WTC11 (cell line): ENCODE measurements around the gene OPN3. TPM values are rescaled to one million over a fixed set of nuclear protein-coding genes. Genes with fewer than 3 reads are reported as not detected.

ENCODE experiments used
- ATAC-seq: fragments of 200-7000 bp; cut with Tn5 transposase; 2 replicates; pipeline ENCODE4 v1.10.0; 2021; ENCODE audit warnings: mild to moderate bottlenecking, moderate library complexity
- CTCF ChIA-PET: fragments of 300-600 bp; sonication (Branson Sonifier 250); formaldehyde crosslinking; loops from one replicate; lab custom pipeline; 2021; ENCODE audit warnings: antibody characterized with exemption; lab: Charles Lee
- POLR2A ChIA-PET: fragments of 350-600 bp; sonication (Branson Sonifier 250); formaldehyde crosslinking; loops from one replicate; lab custom pipeline; 2021; ENCODE audit warnings: antibody characterized with exemption; lab: Charles Lee
- DNase-seq: peaks from one replicate; pipeline ENCODE4 v3.0.0; 2021; ENCODE audit warnings: low spot score
- H3K27ac Mint-ChIP-seq: 2 replicates; pipeline ENCODE4 v1.8.0; 2021; ENCODE audit warnings: mixed read lengths
- H3K27me3 Mint-ChIP-seq: 2 replicates; pipeline ENCODE4 v1.8.0; 2021; ENCODE audit warnings: low read depth, mild to moderate bottlenecking, moderate library complexity, mixed read lengths
- H3K36me3 Mint-ChIP-seq: 2 replicates; pipeline ENCODE4 v1.8.0; 2021; ENCODE audit warnings: mixed read lengths
- H3K4me1 Mint-ChIP-seq: 2 replicates; pipeline ENCODE4 v1.8.0; 2022; ENCODE audit warnings: mixed read lengths
- H3K4me3 Mint-ChIP-seq: 2 replicates; pipeline ENCODE4 v1.8.0; 2021; ENCODE audit warnings: mild to moderate bottlenecking, moderate library complexity, mixed read lengths
- H3K9me3 Mint-ChIP-seq: 2 replicates; pipeline ENCODE4 v1.8.0; 2021; ENCODE audit warnings: mixed read lengths
- CBFB ChIP-seq: sonication (generic); formaldehyde crosslinking; IDR thresholded peaks from 2 replicates; pipeline ENCODE4 v1.8.1; 2022; ENCODE audit warnings: mild to moderate bottlenecking, low read depth, missing genetic modification reagents
- ELF4 ChIP-seq: sonication (generic); formaldehyde crosslinking; IDR thresholded peaks from 2 replicates; pipeline ENCODE4 v1.8.1; 2022; ENCODE audit warnings: low read depth, mild to moderate bottlenecking, moderate library complexity, missing genetic modification reagents
- GABPB1 ChIP-seq: sonication (generic); formaldehyde crosslinking; IDR thresholded peaks from 2 replicates; pipeline ENCODE4 v1.8.1; 2023; ENCODE audit warnings: mild to moderate bottlenecking, missing genetic modification reagents
- IRF2 ChIP-seq: sonication (generic); formaldehyde crosslinking; IDR thresholded peaks from 2 replicates; pipeline ENCODE4 v1.8.0; 2022; ENCODE audit warnings: low read depth, missing genetic modification reagents, borderline replicate concordance
- RORB ChIP-seq: fragments of 250-450 bp; sonication (Bioruptor Pico); IDR thresholded peaks from 2 replicates; pipeline ENCODE4 v1.9.0; 2021; ENCODE audit warnings: mild to moderate bottlenecking
- TCF7 ChIP-seq: sonication (generic); formaldehyde crosslinking; IDR thresholded peaks from 2 replicates; pipeline ENCODE4 v1.8.0; 2022; ENCODE audit warnings: mild to moderate bottlenecking, low read depth, missing genetic modification reagents, moderate library complexity
- ZNF232 ChIP-seq: sonication (generic); formaldehyde crosslinking; IDR thresholded peaks from 2 replicates; pipeline ENCODE4 v1.8.0; 2022; ENCODE audit warnings: mild to moderate bottlenecking, missing genetic modification reagents
- ZNF416 ChIP-seq: fragments of 250-450 bp; sonication (Bioruptor Pico); IDR thresholded peaks from 2 replicates; pipeline ENCODE4 v1.9.0; 2021; ENCODE audit warnings: mild to moderate bottlenecking, inconsistent platforms
- total RNA-seq: library from RNA; stranded (reverse); gene quantifications from 3 replicates; pipeline ENCODE4 v1.2.3, GENCODE V29; 2021
- TF ChIP-seq, protein P1 (sequence below): fragments of 250-450 bp; sonication (Bioruptor Pico); IDR thresholded peaks from 2 replicates; pipeline ENCODE4 v1.9.0; 2021; ENCODE audit warnings: moderate library complexity, mild to moderate bottlenecking, inconsistent platforms, borderline replicate concordance
- TF ChIP-seq, protein P2 (sequence below): sonication (generic); formaldehyde crosslinking; IDR thresholded peaks from 2 replicates; pipeline ENCODE4 v1.8.1; 2023; ENCODE audit warnings: mild to moderate bottlenecking, missing genetic modification reagents, moderate library complexity
- TF ChIP-seq, protein P3 (sequence below): sonication (generic); formaldehyde crosslinking; IDR thresholded peaks from 2 replicates; pipeline ENCODE4 v1.8.0; 2023; ENCODE audit warnings: missing genetic modification reagents
- TF ChIP-seq, protein P4 (sequence below): fragments of 250-450 bp; sonication (Bioruptor Pico); IDR thresholded peaks from 2 replicates; pipeline ENCODE4 v1.8.0; 2021; ENCODE audit warnings: mild to moderate bottlenecking
- TF ChIP-seq, protein P5 (sequence below): sonication (generic); formaldehyde crosslinking; IDR thresholded peaks from 2 replicates; pipeline ENCODE4 v1.8.1; 2022; ENCODE audit warnings: missing genetic modification reagents, borderline replicate concordance
- TF ChIP-seq, protein P6 (sequence below): fragments of 250-450 bp; sonication (Bioruptor Pico); IDR thresholded peaks from 2 replicates; pipeline ENCODE4 v1.9.0; 2021; ENCODE audit warnings: mild to moderate bottlenecking
- TF ChIP-seq, protein P7 (sequence below): sonication (generic); formaldehyde crosslinking; IDR thresholded peaks from 2 replicates; pipeline ENCODE4 v1.8.1; 2023; ENCODE audit warnings: mild to moderate bottlenecking, missing genetic modification reagents
- TF ChIP-seq, protein P8 (sequence below): sonication (generic); formaldehyde crosslinking; IDR thresholded peaks from 2 replicates; pipeline ENCODE4 v1.8.1; 2022; ENCODE audit warnings: low read depth, missing genetic modification reagents, borderline replicate concordance
- TF ChIP-seq, protein P9 (sequence below): sonication (generic); formaldehyde crosslinking; IDR thresholded peaks from 2 replicates; pipeline ENCODE4 v1.8.0; 2022; ENCODE audit warnings: missing genetic modification reagents
- TF ChIP-seq, protein P10 (sequence below): sonication (generic); formaldehyde crosslinking; IDR thresholded peaks from 2 replicates; pipeline ENCODE4 v1.8.0; 2022; ENCODE audit warnings: mild to moderate bottlenecking, missing genetic modification reagents
- TF ChIP-seq, protein P11 (sequence below): sonication (generic); formaldehyde crosslinking; IDR thresholded peaks from 2 replicates; pipeline ENCODE4 v1.8.0; 2023; ENCODE audit warnings: mild to moderate bottlenecking, missing genetic modification reagents

The OPN3 gene
- total RNA-seq, 1 experiment from 2014 or later: 17.2 TPM

DNA sequence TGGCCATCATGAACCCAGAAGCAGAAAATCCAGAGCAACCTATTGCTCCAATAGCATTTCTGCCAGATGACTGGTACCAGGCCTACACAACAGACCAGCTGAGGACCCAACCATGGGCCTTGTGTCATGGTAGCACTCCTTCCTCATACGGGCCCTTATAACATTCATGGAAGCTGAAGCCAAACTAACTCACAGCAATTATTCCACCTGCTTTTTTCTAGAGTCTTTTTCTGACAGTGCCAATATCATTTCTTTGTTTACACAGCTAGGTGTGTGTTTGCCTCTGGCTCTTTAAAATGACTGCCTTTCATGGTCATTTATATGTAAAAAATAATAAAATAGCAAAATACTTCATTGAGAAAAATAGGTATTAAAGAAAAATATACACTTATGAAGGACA is 8.0 kb upstream of the OPN3 start:
- ATAC-seq (no peak), DNase-seq (no peak)
- H3K27ac Mint-ChIP-seq: no peak overlapping the region
- H3K27me3 Mint-ChIP-seq: no peaks in the 10 kb centered on the region
- peaks cover 19% of the 10 kb centered on the region for H3K4me1 Mint-ChIP-seq
- H3K9me3 Mint-ChIP-seq: peaks cover 3% of the 10 kb centered on the region; the same call in 1 of the 2 replicates
- no peak overlapping the region for H3K4me3 Mint-ChIP-seq
- ChIA-PET CTCF (no interaction called here), POLR2A (no interaction called here)
- peaks cover 1% of the 10 kb centered on the region; the same call in 1 of the 2 replicates for H3K36me3 Mint-ChIP-seq
- TF ChIP-seq, protein P1, sequence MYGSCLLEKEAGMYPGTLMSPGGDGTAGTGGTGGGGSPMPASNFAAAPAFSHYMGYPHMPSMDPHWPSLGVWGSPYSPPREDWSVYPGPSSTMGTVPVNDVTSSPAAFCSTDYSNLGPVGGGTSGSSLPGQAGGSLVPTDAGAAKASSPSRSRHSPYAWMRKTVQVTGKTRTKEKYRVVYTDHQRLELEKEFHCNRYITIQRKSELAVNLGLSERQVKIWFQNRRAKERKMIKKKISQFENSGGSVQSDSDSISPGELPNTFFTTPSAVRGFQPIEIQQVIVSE: no peak
- TF ChIP-seq, protein P2, sequence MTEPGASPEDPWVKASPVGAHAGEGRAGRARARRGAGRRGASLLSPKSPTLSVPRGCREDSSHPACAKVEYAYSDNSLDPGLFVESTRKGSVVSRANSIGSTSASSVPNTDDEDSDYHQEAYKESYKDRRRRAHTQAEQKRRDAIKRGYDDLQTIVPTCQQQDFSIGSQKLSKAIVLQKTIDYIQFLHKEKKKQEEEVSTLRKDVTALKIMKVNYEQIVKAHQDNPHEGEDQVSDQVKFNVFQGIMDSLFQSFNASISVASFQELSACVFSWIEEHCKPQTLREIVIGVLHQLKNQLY (CRISPR knock-in tag): no peak
- TF ChIP-seq, protein P3, sequence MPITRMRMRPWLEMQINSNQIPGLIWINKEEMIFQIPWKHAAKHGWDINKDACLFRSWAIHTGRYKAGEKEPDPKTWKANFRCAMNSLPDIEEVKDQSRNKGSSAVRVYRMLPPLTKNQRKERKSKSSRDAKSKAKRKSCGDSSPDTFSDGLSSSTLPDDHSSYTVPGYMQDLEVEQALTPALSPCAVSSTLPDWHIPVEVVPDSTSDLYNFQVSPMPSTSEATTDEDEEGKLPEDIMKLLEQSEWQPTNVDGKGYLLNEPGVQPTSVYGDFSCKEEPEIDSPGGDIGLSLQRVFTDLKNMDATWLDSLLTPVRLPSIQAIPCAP (CRISPR knock-in tag): no peak
- TF ChIP-seq TCF7 (CRISPR knock-in tag): no peak
- no peak for TF ChIP-seq ELF4 (CRISPR knock-in tag)
- TF ChIP-seq, protein P4, sequence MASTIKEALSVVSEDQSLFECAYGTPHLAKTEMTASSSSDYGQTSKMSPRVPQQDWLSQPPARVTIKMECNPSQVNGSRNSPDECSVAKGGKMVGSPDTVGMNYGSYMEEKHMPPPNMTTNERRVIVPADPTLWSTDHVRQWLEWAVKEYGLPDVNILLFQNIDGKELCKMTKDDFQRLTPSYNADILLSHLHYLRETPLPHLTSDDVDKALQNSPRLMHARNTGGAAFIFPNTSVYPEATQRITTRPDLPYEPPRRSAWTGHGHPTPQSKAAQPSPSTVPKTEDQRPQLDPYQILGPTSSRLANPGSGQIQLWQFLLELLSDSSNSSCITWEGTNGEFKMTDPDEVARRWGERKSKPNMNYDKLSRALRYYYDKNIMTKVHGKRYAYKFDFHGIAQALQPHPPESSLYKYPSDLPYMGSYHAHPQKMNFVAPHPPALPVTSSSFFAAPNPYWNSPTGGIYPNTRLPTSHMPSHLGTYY (CRISPR knock-in tag): no peak
- TF ChIP-seq, protein P5, sequence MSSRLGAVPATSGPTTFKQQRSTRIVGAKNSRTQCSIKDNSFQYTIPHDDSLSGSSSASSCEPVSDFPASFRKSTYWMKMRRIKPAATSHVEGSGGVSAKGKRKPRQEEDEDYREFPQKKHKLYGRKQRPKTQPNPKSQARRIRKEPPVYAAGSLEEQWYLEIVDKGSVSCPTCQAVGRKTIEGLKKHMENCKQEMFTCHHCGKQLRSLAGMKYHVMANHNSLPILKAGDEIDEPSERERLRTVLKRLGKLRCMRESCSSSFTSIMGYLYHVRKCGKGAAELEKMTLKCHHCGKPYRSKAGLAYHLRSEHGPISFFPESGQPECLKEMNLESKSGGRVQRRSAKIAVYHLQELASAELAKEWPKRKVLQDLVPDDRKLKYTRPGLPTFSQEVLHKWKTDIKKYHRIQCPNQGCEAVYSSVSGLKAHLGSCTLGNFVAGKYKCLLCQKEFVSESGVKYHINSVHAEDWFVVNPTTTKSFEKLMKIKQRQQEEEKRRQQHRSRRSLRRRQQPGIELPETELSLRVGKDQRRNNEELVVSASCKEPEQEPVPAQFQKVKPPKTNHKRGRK (CRISPR knock-in tag): no peak
- TF ChIP-seq, protein P6, sequence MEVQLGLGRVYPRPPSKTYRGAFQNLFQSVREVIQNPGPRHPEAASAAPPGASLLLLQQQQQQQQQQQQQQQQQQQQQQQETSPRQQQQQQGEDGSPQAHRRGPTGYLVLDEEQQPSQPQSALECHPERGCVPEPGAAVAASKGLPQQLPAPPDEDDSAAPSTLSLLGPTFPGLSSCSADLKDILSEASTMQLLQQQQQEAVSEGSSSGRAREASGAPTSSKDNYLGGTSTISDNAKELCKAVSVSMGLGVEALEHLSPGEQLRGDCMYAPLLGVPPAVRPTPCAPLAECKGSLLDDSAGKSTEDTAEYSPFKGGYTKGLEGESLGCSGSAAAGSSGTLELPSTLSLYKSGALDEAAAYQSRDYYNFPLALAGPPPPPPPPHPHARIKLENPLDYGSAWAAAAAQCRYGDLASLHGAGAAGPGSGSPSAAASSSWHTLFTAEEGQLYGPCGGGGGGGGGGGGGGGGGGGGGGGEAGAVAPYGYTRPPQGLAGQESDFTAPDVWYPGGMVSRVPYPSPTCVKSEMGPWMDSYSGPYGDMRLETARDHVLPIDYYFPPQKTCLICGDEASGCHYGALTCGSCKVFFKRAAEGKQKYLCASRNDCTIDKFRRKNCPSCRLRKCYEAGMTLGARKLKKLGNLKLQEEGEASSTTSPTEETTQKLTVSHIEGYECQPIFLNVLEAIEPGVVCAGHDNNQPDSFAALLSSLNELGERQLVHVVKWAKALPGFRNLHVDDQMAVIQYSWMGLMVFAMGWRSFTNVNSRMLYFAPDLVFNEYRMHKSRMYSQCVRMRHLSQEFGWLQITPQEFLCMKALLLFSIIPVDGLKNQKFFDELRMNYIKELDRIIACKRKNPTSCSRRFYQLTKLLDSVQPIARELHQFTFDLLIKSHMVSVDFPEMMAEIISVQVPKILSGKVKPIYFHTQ (CRISPR knock-in tag): no peak
- TF ChIP-seq, protein P7, sequence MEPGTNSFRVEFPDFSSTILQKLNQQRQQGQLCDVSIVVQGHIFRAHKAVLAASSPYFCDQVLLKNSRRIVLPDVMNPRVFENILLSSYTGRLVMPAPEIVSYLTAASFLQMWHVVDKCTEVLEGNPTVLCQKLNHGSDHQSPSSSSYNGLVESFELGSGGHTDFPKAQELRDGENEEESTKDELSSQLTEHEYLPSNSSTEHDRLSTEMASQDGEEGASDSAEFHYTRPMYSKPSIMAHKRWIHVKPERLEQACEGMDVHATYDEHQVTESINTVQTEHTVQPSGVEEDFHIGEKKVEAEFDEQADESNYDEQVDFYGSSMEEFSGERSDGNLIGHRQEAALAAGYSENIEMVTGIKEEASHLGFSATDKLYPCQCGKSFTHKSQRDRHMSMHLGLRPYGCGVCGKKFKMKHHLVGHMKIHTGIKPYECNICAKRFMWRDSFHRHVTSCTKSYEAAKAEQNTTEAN (CRISPR knock-in tag): no peak
- TF ChIP-seq, protein P8, sequence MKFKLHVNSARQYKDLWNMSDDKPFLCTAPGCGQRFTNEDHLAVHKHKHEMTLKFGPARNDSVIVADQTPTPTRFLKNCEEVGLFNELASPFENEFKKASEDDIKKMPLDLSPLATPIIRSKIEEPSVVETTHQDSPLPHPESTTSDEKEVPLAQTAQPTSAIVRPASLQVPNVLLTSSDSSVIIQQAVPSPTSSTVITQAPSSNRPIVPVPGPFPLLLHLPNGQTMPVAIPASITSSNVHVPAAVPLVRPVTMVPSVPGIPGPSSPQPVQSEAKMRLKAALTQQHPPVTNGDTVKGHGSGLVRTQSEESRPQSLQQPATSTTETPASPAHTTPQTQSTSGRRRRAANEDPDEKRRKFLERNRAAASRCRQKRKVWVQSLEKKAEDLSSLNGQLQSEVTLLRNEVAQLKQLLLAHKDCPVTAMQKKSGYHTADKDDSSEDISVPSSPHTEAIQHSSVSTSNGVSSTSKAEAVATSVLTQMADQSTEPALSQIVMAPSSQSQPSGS: no peak
- TF ChIP-seq, protein P9, sequence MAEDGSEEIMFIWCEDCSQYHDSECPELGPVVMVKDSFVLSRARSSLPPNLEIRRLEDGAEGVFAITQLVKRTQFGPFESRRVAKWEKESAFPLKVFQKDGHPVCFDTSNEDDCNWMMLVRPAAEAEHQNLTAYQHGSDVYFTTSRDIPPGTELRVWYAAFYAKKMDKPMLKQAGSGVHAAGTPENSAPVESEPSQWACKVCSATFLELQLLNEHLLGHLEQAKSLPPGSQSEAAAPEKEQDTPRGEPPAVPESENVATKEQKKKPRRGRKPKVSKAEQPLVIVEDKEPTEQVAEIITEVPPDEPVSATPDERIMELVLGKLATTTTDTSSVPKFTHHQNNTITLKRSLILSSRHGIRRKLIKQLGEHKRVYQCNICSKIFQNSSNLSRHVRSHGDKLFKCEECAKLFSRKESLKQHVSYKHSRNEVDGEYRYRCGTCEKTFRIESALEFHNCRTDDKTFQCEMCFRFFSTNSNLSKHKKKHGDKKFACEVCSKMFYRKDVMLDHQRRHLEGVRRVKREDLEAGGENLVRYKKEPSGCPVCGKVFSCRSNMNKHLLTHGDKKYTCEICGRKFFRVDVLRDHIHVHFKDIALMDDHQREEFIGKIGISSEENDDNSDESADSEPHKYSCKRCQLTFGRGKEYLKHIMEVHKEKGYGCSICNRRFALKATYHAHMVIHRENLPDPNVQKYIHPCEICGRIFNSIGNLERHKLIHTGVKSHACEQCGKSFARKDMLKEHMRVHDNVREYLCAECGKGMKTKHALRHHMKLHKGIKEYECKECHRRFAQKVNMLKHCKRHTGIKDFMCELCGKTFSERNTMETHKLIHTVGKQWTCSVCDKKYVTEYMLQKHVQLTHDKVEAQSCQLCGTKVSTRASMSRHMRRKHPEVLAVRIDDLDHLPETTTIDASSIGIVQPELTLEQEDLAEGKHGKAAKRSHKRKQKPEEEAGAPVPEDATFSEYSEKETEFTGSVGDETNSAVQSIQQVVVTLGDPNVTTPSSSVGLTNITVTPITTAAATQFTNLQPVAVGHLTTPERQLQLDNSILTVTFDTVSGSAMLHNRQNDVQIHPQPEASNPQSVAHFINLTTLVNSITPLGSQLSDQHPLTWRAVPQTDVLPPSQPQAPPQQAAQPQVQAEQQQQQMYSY (CRISPR knock-in tag): no peak
- TF ChIP-seq, protein P10, sequence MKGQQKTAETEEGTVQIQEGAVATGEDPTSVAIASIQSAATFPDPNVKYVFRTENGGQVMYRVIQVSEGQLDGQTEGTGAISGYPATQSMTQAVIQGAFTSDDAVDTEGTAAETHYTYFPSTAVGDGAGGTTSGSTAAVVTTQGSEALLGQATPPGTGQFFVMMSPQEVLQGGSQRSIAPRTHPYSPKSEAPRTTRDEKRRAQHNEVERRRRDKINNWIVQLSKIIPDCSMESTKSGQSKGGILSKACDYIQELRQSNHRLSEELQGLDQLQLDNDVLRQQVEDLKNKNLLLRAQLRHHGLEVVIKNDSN (CRISPR knock-in tag): no peak
- TF ChIP-seq CBFB (CRISPR knock-in tag): no peak
- TF ChIP-seq IRF2 (CRISPR knock-in tag): no peak
- TF ChIP-seq, protein P11, sequence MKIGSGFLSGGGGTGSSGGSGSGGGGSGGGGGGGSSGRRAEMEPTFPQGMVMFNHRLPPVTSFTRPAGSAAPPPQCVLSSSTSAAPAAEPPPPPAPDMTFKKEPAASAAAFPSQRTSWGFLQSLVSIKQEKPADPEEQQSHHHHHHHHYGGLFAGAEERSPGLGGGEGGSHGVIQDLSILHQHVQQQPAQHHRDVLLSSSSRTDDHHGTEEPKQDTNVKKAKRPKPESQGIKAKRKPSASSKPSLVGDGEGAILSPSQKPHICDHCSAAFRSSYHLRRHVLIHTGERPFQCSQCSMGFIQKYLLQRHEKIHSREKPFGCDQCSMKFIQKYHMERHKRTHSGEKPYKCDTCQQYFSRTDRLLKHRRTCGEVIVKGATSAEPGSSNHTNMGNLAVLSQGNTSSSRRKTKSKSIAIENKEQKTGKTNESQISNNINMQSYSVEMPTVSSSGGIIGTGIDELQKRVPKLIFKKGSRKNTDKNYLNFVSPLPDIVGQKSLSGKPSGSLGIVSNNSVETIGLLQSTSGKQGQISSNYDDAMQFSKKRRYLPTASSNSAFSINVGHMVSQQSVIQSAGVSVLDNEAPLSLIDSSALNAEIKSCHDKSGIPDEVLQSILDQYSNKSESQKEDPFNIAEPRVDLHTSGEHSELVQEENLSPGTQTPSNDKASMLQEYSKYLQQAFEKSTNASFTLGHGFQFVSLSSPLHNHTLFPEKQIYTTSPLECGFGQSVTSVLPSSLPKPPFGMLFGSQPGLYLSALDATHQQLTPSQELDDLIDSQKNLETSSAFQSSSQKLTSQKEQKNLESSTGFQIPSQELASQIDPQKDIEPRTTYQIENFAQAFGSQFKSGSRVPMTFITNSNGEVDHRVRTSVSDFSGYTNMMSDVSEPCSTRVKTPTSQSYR (CRISPR knock-in tag): no peak
- no peak for TF ChIP-seq RORB
- TF ChIP-seq ZNF416 (CRISPR knock-in tag): no peak
- no peak for TF ChIP-seq ZNF232 (CRISPR knock-in tag)
- TF ChIP-seq GABPB1 (CRISPR knock-in tag): no peak
